ENCODE results near the gene DENND1A.
"Not testable (repeated sequence)": the region's sequence is repeated elsewhere in the genome, so short reads cannot be mapped to it uniquely, and the experiment has no call there.

DENND1A gene

GRCh38 chr9:123447934-123448646 lies 481.8 kb downstream of the DENND1A start:
- no peak for DNase-seq

GRCh38 chr9:123445981-123446610 lies 483.8 kb downstream of the DENND1A start:
- DNase-seq = no peak

- DNase-seq = no peak
Measured at GRCh38 chr9:123445116-123445515, 484.8 kb downstream of the DENND1A start.

GRCh38 chr9:123441769-123442168 lies 488.2 kb downstream of the DENND1A start:
- DNase-seq = no peak

- no peak for DNase-seq
Measured at GRCh38 chr9:123440256-123440655, 489.7 kb downstream of the DENND1A start.

GRCh38 chr9:123438821-123439220 lies 491.1 kb downstream of the DENND1A start:
- DNase-seq = no peak

- DNase-seq = no peak
Measured at GRCh38 chr9:123438321-123438720, 491.6 kb downstream of the DENND1A start.

- DNase-seq = no peak
Measured at GRCh38 chr9:123437201-123437600, 492.7 kb downstream of the DENND1A start.

- DNase-seq = no peak
Measured at GRCh38 chr9:123435471-123435870, 494.5 kb downstream of the DENND1A start.

GRCh38 chr9:123434619-123435240 lies 495.2 kb downstream of the DENND1A start:
- no peak for DNase-seq

GRCh38 chr9:123432331-123433236 lies 497.3 kb downstream of the DENND1A start:
- no peak for DNase-seq

GRCh38 chr9:123431581-123431980 lies 498.3 kb downstream of the DENND1A start:
- no peak for DNase-seq

GRCh38 chr9:123428450-123428849 lies 501.5 kb downstream of the DENND1A start:
- not testable (repeated sequence) for DNase-seq

- no peak for DNase-seq
Measured at GRCh38 chr9:123426406-123426805, 503.5 kb downstream of the DENND1A start.

GRCh38 chr9:123425836-123426365 lies 504.0 kb downstream of the DENND1A start:
- no peak for DNase-seq

GRCh38 chr9:123425261-123425821 lies 504.6 kb downstream of the DENND1A start:
- DNase-seq = no peak

GRCh38 chr9:123424552-123425225 lies 505.2 kb downstream of the DENND1A start:
- DNase-seq = no peak

- no peak for DNase-seq
Measured at GRCh38 chr9:123424131-123424530, 505.8 kb downstream of the DENND1A start.

- DNase-seq = no peak
Measured at GRCh38 chr9:123423311-123423640, 506.6 kb downstream of the DENND1A start.

- no peak for DNase-seq
Measured at GRCh38 chr9:123422635-123423310, 507.2 kb downstream of the DENND1A start.

- no peak for DNase-seq
Measured at GRCh38 chr9:123421801-123422455, 508.0 kb downstream of the DENND1A start.
